Transverse colon (tissue), 4 donors: ENCODE measurements around the gene NPAS3. TPM values are rescaled to one million over a fixed set of nuclear protein-coding genes. Genes with fewer than 3 reads are reported as not detected.

Experiments
- DNase-seq: peaks from one replicate; pipeline ENCODE4 v3.0.0-alpha.2; 2019
- H3K27ac ChIP-seq, 4 donors: fragments of 200-600 bp; sonication (generic); 2 replicates each; pipeline ENCODE4 v1.5.1; 2016 to 2018; ENCODE audit warnings: inconsistent platforms in 4 of 4
- H3K27me3 ChIP-seq: fragments of 200-600 bp; sonication (generic); 2 replicates; pipeline ENCODE4 v1.5.1; 2017; ENCODE audit warnings: inconsistent platforms
- H3K36me3 ChIP-seq, 4 donors: fragments of 200-600 bp; sonication (generic); 2 replicates each; pipeline ENCODE4 v1.5.1; 2017 to 2019; ENCODE audit warnings: inconsistent platforms in 4 of 4
- H3K4me1 ChIP-seq, 4 donors: fragments of 200-600 bp; sonication (generic); 2 replicates each; pipeline ENCODE4 v1.5.1; 2017 to 2020; ENCODE audit warnings: inconsistent platforms in 4 of 4
- H3K4me3 ChIP-seq, 4 donors: fragments of 200-600 bp; sonication (generic); 1 replicate in 1 of 4; 2 replicates in 3 of 4; pipeline versions ENCODE4 v1.5.1 to v1.6.1; 2017 to 2019; ENCODE audit warnings: inconsistent platforms in 4 of 4
- H3K9me3 ChIP-seq, 2 donors: fragments of 200-600 bp; sonication (generic); 2 replicates each; pipeline ENCODE4 v1.5.1; 2017 to 2019; ENCODE audit warnings: inconsistent platforms in 2 of 2
- EP300 ChIP-seq: sonication (generic); formaldehyde crosslinking; IDR thresholded peaks from one replicate; pipeline ENCODE4 v1.6.1; 2017; ENCODE audit warnings: antibody characterized with exemption, low read depth
- POLR2A ChIP-seq: fragments of 450-650 bp; IDR thresholded peaks from one replicate; pipeline ENCODE4 v1.6.1; 2016; ENCODE audit warnings: antibody characterized with exemption, mild to moderate bottlenecking, moderate library complexity
- POLR2AphosphoS5 ChIP-seq, 3 donors: sonication (generic); formaldehyde crosslinking; IDR thresholded peaks; one replicate each; pipeline ENCODE4 v1.6.1; 2016; ENCODE audit warnings: antibody characterized with exemption in 3 of 3
- WGBS, 2 donors: methylation state at CpG; one replicate each; pipeline ENCODE4 v1.1.5; 2018; ENCODE audit warnings: low coverage in 1 of 2; 5-methylcytosine and 5-hydroxymethylcytosine counted together
- in situ Hi-C, 4 donors: fragments of 200-750 bp; cut with MboI; loops; one replicate each; pipeline versions ENCODE4 v1.15.0 to v1.15.1; 2017; ENCODE audit warnings: low sequenced_read_pairs in 3 of 4, low pct_ligation_motif_present in 1 of 4, low pct_unique_long_range_greater_than_20kb in 1 of 4
- intact Hi-C: fragments of 100-400 bp; cut with DNase I; formaldehyde crosslinking; loops from one replicate; pipeline ENCODE4 v1.15.1; 2023; ENCODE audit warnings: low total_unique reads
- total RNA-seq, 4 donors: library from RNA; depleted of rRNA; stranded (reverse); fragments of >200 nt; gene quantifications; one replicate each; pipeline ENCODE4 v1.1.0, GENCODE V29; 2016
- TF ChIP-seq, protein P1 (sequence below), 5 experiments: fragments of 200-600 bp in 3 of 5; fragments of 450-650 bp in 2 of 5; sonication (generic) in 3 of 5; IDR thresholded peaks; 1 replicate in 2 of 5; 2 replicates in 3 of 5; pipeline ENCODE4 v1.5.1; 2016 to 2017; ENCODE audit warnings: antibody characterized with exemption in 5 of 5, inconsistent platforms in 3 of 5, mild to moderate bottlenecking in 2 of 5, moderate library complexity in 1 of 5

NPAS3 gene
- total RNA-seq, 4 donors from 2014 or later: 0.96 to 6.4 (median 1.8) TPM

DNA sequence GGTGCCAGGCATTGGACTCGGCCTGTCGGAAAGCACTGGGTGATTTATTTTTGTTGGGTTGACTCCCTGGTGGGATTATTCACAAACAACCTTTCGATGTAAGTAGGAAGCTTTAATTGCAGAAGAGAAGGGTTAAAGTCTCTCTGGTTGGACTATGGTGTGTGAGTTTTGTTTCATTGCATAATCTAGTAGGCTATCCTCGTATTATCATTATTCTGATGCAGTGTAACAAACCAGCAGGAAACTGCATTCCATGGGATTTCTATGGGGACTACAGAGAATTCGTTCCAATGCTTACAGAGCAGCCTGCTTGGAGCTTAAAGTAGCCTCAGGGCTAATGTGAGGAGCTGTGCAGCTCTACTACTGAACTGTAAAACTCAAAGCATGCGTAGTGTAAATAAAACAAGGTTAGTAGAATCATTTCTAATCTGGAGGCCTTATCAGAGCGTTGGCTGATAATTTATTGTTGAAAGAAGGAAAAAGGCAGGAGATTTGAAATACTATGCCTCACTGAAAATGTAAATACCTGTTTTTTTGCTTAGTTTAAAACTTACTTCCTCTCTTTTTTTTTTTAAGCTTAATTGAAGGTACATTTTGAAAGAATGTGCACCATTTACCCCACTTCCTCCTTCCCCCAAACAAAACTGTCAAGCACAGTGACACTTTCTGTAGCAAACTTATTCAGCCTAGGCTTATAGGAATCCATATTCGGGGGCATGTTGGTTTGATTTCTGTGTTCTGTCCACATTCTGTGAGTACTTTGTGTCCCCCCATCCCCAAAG lies 226.7 kb downstream of the NPAS3 start:
- intact Hi-C loops: no loop called here

DNA sequence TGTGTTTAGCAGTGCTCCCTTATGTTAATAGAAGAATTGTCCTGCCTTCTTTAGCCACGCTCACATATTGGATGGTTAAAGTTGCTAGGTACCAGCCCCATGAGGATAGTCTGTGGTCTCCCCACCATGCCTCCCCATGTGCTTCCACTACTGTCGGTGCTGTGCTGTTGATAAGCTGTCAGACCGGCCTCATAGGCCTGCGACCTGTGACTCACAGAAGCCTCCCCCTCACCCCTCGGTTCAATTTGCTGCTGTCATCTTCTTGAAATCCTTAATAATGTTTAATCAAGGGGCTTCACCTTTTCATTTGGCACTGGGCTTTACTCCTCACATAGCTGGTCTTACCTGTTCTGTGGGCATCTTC lies 227.2 kb downstream of the NPAS3 start:
- Histone ChIP-seq H3K9me3 (no peaks in the 10 kb centered on the region), H3K4me3 (no peak overlapping the region), H3K36me3 (no peaks in the 10 kb centered on the region), H3K4me1 (peaks cover 0 to 6% (median 0%) of the 10 kb centered on the region in 4 donors), H3K27ac (no peak overlapping the region), H3K27me3 (no peaks in the 10 kb centered on the region)
- TF ChIP-seq EP300 (no peak), POLR2AphosphoS5 (IDR thresholded peaks at IDR 0.05) (no peak), POLR2A (no peak)
- TF ChIP-seq, protein P1, sequence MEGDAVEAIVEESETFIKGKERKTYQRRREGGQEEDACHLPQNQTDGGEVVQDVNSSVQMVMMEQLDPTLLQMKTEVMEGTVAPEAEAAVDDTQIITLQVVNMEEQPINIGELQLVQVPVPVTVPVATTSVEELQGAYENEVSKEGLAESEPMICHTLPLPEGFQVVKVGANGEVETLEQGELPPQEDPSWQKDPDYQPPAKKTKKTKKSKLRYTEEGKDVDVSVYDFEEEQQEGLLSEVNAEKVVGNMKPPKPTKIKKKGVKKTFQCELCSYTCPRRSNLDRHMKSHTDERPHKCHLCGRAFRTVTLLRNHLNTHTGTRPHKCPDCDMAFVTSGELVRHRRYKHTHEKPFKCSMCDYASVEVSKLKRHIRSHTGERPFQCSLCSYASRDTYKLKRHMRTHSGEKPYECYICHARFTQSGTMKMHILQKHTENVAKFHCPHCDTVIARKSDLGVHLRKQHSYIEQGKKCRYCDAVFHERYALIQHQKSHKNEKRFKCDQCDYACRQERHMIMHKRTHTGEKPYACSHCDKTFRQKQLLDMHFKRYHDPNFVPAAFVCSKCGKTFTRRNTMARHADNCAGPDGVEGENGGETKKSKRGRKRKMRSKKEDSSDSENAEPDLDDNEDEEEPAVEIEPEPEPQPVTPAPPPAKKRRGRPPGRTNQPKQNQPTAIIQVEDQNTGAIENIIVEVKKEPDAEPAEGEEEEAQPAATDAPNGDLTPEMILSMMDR (IDR thresholded peaks at IDR 0.05): no peak
- intact Hi-C loops: no loop called here
- no peak for DNase-seq
- 86% methylated on average over 5 of the region's 5 CpGs; no CpG with 5 or more reads in 1 of the 2 donors for WGBS, 2 donors
- in situ Hi-C loops: no loop called here

More for the DNA sequence above, 226.7 kb downstream of the NPAS3 start:
- no peak for TF ChIP-seq POLR2AphosphoS5 (IDR thresholded peaks at IDR 0.05)
- no peak for TF ChIP-seq POLR2A
- TF ChIP-seq, protein P1 (IDR thresholded peaks at IDR 0.05): no peak
- TF ChIP-seq EP300: no peak
- in situ Hi-C loops: no loop called here
- no peaks in the 10 kb centered on the region for H3K36me3 ChIP-seq
- H3K9me3 ChIP-seq: no peaks in the 10 kb centered on the region
- no peak for DNase-seq
- H3K4me3 ChIP-seq: no peak overlapping the region
- 60 to 62% methylated on average over 6 to 8 of the region's 8 CpGs for WGBS, 2 donors
- no peak overlapping the region for H3K27ac ChIP-seq
- H3K27me3 ChIP-seq: no peaks in the 10 kb centered on the region
- H3K4me1 ChIP-seq: peaks cover 0 to 6% (median 0%) of the 10 kb centered on the region in 4 donors

DNA sequence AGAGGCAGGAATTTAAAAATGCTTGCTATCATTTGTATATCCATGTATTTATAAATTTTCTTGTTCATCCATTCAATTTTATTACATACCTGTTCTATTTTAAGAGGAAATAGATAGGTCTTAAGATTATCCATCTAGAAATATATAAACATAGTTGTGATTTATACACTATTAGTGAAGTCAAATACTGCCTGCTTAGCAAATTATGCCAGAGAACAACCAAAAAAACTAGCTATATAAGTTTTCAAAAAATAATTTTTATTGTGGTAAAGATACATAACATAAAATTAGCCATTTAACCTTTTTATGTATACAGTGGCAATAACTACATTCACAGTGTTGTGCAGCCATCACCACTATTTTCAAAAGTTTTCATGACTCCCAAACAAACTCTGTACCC lies 237.3 kb downstream of the NPAS3 start:
- H3K4me3 ChIP-seq: no peak overlapping the region
- H3K9me3 ChIP-seq: no peaks in the 10 kb centered on the region
- no peaks in the 10 kb centered on the region for H3K27me3 ChIP-seq
- no peaks in the 10 kb centered on the region for H3K4me1 ChIP-seq
- H3K36me3 ChIP-seq: no peaks in the 10 kb centered on the region
- no peak for DNase-seq
- in situ Hi-C loops: loop anchor here in 1 of 4 donors (25.0 kb wide), 1 partner anchor 611 kb away; no protein-coding TSS in a partner anchor
- intact Hi-C loops: loop anchor here (2.0 kb wide), 1 partner anchor 71 kb away; no protein-coding TSS in a partner anchor
- no peak overlapping the region for H3K27ac ChIP-seq
- TF ChIP-seq POLR2A: no peak
- TF ChIP-seq EP300: no peak
- TF ChIP-seq, protein P1 (IDR thresholded peaks at IDR 0.05): no peak
- no peak for TF ChIP-seq POLR2AphosphoS5 (IDR thresholded peaks at IDR 0.05)

DNA sequence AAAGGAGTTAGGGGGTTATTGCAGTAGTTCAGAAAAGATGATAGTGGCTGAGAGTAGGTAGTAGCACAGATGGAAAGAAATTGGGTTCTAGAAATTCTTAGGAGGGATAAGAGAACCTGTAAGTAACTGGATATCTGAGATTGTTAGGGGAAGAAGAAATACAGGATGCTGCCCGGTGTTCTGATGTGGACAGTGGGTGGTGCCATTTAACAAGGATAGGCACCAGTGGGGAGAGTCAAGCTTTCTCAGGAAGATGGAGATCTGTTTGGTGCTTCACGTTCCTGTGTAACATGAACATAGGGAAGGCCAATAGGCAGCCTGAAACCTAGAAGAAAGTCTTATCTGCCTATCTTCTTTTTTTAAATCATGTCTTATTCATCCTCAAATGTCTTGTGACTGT lies 245.9 kb downstream of the NPAS3 start:
- WGBS, 2 donors: 29 to 36% methylated on average over 2 of the region's 2 CpGs
- in situ Hi-C loops (loop anchor here in 1 of 4 donors (25.0 kb wide), 1 partner anchor 603 kb away; no protein-coding TSS in a partner anchor), intact Hi-C loops (no loop called here)

More for the DNA sequence above, 245.9 kb downstream of the NPAS3 start:
- Histone ChIP-seq H3K9me3 (no peaks in the 10 kb centered on the region), H3K4me3 (no peak overlapping the region), H3K27ac (no peak overlapping the region), H3K27me3 (no peaks in the 10 kb centered on the region), H3K36me3 (no peaks in the 10 kb centered on the region), H3K4me1 (no peaks in the 10 kb centered on the region)
- no peak for TF ChIP-seq POLR2A
- TF ChIP-seq, protein P1 (IDR thresholded peaks at IDR 0.05): peak in 2 of 5 experiments; percentile 16 to 17
- no peak for DNase-seq
